ENCODE measurements around the gene NAPEPLD. TPM values are rescaled to one million over a fixed set of nuclear protein-coding genes. Genes with fewer than 3 reads are reported as not detected.

Gene NAPEPLD
- total and polyA plus RNA-seq, 8 donors = 3.3 to 84.9 (median 27.9) TPM

GRCh38 chr7:103129702-103130549 lies 19.0 kb downstream of the NAPEPLD start:
- peaks cover 0 to 40% (median 20%) of the 10 kb centered on the region in 4 donors for H3K4me1 ChIP-seq
- 23 to 42% (median 26%) methylated on average over 6 of the region's 6 CpGs for WGBS, 5 donors
- no peaks in the 10 kb centered on the region for H3K27me3 ChIP-seq
- intact Hi-C loops (cut with DNase I; ENCODE audit: low total_unique reads) = no loop called here
- H3K27ac ChIP-seq = peak overlapping the region in 3 of 5 donors; percentile 22 to 72 (median 59)
- H3K4me3 ChIP-seq = no peak overlapping the region
- peaks cover 8 to 35% (median 32%) of the 10 kb centered on the region in 4 donors for H3K36me3 ChIP-seq
- DNase-seq = peak in 1 of 2 donors; percentile 54
- no peaks in the 10 kb centered on the region for H3K9me3 ChIP-seq
- no peak for TF ChIP-seq EP300 (IDR thresholded peaks at IDR 0.05)
- TF ChIP-seq POLR2AphosphoS5 (IDR thresholded peaks at IDR 0.05) = no peak
- no peak for TF ChIP-seq POLR2A (IDR thresholded peaks at IDR 0.05)

DNA sequence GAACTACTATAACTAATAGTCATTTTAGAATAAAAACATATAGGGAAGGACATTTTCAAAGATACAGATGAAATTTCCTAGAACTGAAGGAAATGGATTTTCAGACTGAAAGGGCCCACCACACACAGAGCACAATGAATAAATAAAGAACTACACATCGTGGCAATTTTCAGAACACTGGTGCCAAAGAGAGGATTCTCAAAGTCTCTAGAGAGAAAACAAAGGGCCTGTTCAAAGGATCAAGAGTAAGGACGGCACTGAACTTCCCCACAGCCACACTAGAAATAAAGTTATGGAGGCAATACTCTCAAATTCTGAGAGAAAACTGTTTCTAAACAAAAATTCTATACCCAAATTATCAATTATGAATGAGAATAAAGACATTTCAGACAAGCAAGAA lies 21.9 kb downstream of the NAPEPLD start:
- H3K27me3 ChIP-seq = no peaks in the 10 kb centered on the region
- peaks cover 8 to 62% (median 53%) of the 10 kb centered on the region in 4 donors for H3K36me3 ChIP-seq
- H3K4me1 ChIP-seq = peaks cover 0 to 19% (median 12%) of the 10 kb centered on the region in 4 donors
- H3K4me3 ChIP-seq = no peak overlapping the region
- 78 to 88% (median 84%) methylated on average over 2 of the region's 2 CpGs for WGBS, 5 donors
- no peaks in the 10 kb centered on the region for H3K9me3 ChIP-seq
- no peak for TF ChIP-seq POLR2A (IDR thresholded peaks at IDR 0.05)
- TF ChIP-seq POLR2AphosphoS5 (IDR thresholded peaks at IDR 0.05) = no peak
- TF ChIP-seq EP300 (IDR thresholded peaks at IDR 0.05) = no peak
- TF ChIP-seq, protein P1, sequence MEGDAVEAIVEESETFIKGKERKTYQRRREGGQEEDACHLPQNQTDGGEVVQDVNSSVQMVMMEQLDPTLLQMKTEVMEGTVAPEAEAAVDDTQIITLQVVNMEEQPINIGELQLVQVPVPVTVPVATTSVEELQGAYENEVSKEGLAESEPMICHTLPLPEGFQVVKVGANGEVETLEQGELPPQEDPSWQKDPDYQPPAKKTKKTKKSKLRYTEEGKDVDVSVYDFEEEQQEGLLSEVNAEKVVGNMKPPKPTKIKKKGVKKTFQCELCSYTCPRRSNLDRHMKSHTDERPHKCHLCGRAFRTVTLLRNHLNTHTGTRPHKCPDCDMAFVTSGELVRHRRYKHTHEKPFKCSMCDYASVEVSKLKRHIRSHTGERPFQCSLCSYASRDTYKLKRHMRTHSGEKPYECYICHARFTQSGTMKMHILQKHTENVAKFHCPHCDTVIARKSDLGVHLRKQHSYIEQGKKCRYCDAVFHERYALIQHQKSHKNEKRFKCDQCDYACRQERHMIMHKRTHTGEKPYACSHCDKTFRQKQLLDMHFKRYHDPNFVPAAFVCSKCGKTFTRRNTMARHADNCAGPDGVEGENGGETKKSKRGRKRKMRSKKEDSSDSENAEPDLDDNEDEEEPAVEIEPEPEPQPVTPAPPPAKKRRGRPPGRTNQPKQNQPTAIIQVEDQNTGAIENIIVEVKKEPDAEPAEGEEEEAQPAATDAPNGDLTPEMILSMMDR (IDR thresholded peaks at IDR 0.05) = no peak
- no peak overlapping the region for H3K27ac ChIP-seq
- intact Hi-C loops (cut with DNase I; ENCODE audit: low total_unique reads) = no loop called here
- no peak for DNase-seq

GRCh38 chr7:103124429-103124979 lies 24.4 kb downstream of the NAPEPLD start:
- intact Hi-C loops (cut with DNase I; ENCODE audit: low total_unique reads) = no loop called here
- no peak overlapping the region for H3K27ac ChIP-seq
- WGBS, 5 donors = 66 to 77% (median 67%) methylated on average over 6 of the region's 6 CpGs
- peaks cover 0 to 10% (median 4%) of the 10 kb centered on the region in 4 donors for H3K4me1 ChIP-seq
- peaks cover 16 to 84% (median 77%) of the 10 kb centered on the region in 4 donors for H3K36me3 ChIP-seq
- H3K9me3 ChIP-seq = no peaks in the 10 kb centered on the region
- no peaks in the 10 kb centered on the region for H3K27me3 ChIP-seq
- TF ChIP-seq POLR2A (IDR thresholded peaks at IDR 0.05) (no peak), EP300 (IDR thresholded peaks at IDR 0.05) (no peak), POLR2AphosphoS5 (IDR thresholded peaks at IDR 0.05) (no peak)
- TF ChIP-seq, protein P1 (IDR thresholded peaks at IDR 0.05) = no peak
- H3K4me3 ChIP-seq = no peak overlapping the region
- DNase-seq = no peak

DNA sequence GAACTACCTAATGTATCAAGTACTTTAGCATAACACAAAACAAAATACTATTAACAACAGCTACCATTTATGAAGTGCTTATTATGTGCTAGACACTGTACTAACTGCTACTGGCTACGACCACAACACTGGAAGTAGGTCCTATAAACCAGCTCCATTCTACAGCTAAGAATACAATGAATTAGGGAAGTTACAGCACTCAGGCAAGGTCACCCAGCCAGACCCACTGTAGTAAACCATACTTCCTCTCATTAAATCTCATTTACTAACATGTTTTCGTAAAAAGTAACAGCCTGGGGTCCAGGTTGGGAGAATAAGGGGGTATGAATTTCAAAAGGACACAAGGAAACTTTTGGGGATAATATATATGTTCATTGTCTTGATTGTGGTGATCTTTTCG lies 25.4 kb downstream of the NAPEPLD start:
- WGBS, 5 donors = 61 to 78% (median 65%) methylated on average over 3 of the region's 3 CpGs
- Histone ChIP-seq H3K4me3 (no peak overlapping the region), H3K27me3 (no peaks in the 10 kb centered on the region), H3K36me3 (peaks cover 19 to 86% (median 83%) of the 10 kb centered on the region in 4 donors), H3K4me1 (peaks cover 0 to 7% (median 0%) of the 10 kb centered on the region in 4 donors), H3K9me3 (no peaks in the 10 kb centered on the region), H3K27ac (no peak overlapping the region)
- intact Hi-C loops (cut with DNase I; ENCODE audit: low total_unique reads) = no loop called here
- no peak for TF ChIP-seq EP300 (IDR thresholded peaks at IDR 0.05)
- TF ChIP-seq POLR2AphosphoS5 (IDR thresholded peaks at IDR 0.05) = no peak
- TF ChIP-seq POLR2A (IDR thresholded peaks at IDR 0.05) = no peak
- TF ChIP-seq, protein P1 (IDR thresholded peaks at IDR 0.05) = no peak
- no peak for DNase-seq

All from stomach (tissue), 9 donors.